DMS79 treated with DMSO at 0.1 percent for 48 hours (cell line): Measurements from ENCODE around the gene RCOR1.
"Not testable (repeated sequence)": the region's sequence is repeated elsewhere in the genome, so short reads cannot be mapped to it uniquely, and the experiment has no call there.

Experiments
- DNase-seq: peaks from one replicate; lab custom pipeline; 2025; lab: John Stamatoyannopoulos, UW

RCOR1 gene

DNA sequence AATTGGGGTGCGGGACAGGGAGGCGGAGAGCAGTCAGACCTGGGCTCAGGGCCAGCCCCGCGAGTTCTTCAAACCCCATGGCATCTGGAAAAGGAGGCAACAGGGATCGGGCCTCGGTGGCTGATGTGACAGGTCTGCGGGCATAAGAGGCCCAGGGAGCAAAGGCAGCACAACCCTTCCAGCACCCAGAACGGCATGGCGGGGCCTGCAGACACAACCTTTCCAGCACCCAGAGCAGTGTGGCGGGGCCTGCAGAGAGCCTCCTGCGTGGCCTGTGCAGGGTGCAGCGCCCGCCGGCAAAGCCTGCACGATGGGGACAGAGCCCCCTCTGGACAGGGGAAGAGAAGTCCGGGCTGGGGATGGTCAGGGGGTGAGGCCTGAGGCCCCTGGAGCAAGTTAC lies 158.6 kb downstream of the RCOR1 start:
- peak; percentile 26 for DNase-seq

GRCh38 chr14:102752239-102752847 lies 159.9 kb downstream of the RCOR1 start:
- DNase-seq = no peak

DNA sequence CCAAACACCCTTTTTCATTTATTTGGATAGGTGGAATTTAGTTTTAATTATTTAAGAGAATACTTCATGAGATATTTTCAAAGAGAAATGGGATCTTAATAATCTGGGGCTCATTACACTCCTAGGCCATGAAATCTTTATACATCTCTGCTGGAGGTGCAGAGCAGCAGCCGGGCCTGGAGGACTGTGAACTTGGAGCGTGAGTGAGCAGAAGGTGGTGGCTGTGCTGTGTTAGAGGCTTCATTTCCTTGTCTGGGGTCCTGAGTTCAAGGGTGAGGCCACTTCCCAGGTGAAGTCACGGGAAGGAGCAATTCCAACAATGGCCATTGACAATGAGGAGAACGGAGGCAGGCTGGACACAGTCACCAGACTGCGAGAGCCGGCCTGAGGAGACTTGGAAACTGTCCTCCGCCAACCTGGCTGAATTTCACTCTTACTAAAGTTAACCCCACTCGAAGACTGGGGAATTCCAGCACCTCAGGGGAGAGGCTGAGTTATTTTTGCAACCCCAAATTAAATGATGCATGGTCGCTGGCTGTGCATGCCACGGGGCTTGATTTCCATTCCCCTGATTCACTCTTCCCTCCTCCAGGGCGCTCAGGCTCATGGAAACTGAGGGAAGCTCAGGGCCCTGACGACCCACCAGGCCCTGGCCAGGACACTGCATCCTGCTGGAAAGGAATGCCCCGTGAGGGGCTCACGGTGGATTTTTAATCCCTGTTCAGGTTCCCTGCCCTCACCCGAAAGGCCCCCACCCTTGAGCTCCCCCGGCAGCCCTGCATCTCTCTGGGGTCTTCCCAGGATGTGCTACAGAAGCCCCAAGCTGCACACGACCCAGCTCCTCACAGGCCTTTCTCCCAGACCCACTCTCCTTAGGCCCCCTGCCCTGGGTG lies 162.2 kb downstream of the RCOR1 start:
- no peak for DNase-seq

DNA sequence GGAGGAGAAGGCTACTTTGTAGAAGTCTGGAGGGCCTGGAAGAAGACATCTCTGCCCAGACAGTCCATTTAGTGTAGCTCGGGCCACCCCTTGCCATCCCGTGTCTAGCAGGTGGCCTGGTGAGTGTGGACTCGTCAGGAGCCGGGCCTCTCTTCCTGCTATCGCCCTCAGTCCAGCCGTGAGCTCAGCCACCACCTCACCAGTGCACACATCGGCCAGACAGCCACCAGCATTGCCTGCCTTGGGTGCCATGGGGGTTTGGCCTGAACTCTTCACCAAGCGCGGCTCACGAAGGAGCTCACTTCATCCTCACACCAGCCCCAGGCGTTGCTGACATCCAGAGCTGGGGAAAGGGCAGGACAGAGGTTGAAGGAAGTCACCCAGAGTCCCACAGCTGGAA lies 165.2 kb downstream of the RCOR1 start:
- DNase-seq = no peak

DNA sequence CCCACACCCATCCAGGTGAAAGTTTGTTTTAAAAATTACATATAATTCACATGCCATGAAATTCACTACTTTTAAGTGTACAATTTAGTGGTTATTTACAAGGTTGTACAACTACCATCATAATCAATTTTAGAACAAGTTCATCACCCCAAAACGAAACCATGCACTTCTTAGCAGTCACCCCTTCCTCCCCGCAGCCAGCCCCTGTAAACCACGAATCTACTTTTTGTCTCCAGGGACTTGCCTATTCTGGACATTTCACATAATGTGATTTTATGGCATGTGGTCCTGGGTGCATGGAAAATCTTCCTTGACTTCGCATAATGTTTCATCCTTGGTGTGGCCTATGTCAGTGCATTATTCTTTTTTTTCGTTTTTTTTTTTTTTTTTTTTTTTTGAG lies 165.6 kb downstream of the RCOR1 start:
- DNase-seq = no peak

- DNase-seq = peak; percentile 15
These were observed 167.2 kb downstream of the RCOR1 start for GRCh38 chr14:102759456-102760187.

DNA sequence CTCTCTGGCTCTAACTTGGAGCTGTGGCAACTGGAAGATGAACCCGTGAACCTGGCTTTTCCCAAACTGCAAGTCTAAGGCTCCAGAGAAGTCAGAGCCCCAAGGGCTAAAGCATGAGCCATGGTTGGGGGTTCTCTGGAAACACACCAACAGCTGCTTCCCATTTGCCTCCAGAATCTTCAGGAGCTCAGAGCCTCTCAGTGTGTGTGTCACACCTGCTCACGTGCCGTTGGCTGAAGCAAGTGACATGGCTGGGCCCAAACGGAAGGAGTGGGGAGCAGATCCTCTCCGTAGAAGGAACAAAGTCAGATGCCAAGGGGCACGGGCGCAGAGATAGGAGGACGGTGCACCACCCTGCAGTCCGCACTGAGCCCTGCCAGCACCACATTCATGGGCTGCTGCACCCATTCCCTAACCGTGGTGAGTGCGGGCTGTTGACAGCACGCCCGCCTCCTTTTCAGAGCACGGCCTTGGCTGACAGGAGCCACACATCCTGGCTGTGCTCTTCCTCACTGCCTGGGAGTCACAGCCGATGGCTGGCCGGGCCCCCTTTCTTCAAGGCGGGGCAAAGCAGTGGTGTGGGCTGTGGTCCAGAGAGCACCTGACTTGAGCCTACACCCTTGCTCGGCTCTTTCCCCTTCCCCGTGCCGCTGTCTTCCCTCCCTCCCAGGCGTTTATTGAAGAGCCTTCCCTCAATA lies 168.2 kb downstream of the RCOR1 start:
- no peak for DNase-seq

- DNase-seq = no peak
These were observed 168.8 kb downstream of the RCOR1 start for GRCh38 chr14:102761206-102761605.

DNA sequence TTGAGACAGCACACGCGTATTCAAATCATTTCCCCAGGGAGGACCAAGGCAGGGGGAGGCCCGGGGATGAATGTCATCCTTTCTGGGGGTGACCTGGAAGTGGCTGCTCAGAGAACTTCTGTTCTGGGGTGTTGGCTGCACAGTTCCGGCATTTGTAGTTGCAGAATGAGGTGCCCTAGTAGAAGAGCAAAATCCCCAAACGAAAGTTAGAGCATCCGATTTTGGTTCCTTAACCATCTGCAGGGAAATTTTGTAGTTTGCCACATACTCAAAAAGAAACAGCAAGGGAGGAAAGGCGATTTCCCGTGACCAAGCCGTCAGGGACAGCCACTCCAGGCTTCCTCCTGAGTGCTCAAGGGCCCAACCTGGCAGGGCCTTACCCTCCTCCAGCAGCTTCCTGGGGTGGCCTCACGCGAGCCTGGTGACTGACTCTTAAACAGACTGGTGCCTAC lies 171.8 kb downstream of the RCOR1 start:
- DNase-seq = peak; percentile 54

DNA sequence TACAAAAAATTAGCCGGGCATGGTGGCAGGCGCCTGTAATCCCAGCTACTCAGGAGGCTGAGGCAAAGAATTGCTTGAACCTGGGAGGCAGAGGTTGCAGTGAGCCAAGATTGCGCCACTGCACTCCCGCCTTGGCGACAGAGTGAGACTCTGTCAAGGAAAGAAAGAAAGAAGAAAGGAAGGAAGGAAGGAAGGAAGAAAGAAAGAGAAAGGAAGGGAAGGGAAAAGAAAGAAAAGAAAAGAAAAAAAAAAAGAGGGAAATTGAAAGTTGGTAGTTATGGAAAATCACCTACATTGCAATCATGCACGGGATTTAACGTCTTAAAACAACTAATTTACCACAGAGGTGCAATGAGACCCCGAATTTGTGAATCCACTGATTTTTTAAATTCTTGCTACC lies 173.3 kb downstream of the RCOR1 start:
- DNase-seq = not testable (repeated sequence)

GRCh38 chr14:102768223-102769048 lies 176.0 kb downstream of the RCOR1 start:
- no peak for DNase-seq

DNA sequence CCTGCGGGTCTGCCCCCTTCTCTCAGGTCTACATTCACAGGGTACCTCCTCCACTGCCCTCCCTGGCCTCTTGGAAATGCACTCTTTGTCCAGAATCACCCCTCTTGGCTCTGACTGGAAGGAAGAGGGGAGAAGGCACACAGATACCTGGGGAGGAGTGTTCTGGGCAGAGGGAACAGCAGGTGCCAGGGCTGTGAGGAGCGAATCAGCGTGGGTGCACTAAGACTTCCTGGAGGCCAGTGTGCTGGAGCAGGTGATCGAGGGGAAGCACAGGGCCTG lies 176.5 kb downstream of the RCOR1 start:
- no peak for DNase-seq

GRCh38 chr14:102770147-102771123 lies 178.0 kb downstream of the RCOR1 start:
- DNase-seq = no peak

GRCh38 chr14:102771144-102771543 lies 178.7 kb downstream of the RCOR1 start:
- no peak for DNase-seq

DNA sequence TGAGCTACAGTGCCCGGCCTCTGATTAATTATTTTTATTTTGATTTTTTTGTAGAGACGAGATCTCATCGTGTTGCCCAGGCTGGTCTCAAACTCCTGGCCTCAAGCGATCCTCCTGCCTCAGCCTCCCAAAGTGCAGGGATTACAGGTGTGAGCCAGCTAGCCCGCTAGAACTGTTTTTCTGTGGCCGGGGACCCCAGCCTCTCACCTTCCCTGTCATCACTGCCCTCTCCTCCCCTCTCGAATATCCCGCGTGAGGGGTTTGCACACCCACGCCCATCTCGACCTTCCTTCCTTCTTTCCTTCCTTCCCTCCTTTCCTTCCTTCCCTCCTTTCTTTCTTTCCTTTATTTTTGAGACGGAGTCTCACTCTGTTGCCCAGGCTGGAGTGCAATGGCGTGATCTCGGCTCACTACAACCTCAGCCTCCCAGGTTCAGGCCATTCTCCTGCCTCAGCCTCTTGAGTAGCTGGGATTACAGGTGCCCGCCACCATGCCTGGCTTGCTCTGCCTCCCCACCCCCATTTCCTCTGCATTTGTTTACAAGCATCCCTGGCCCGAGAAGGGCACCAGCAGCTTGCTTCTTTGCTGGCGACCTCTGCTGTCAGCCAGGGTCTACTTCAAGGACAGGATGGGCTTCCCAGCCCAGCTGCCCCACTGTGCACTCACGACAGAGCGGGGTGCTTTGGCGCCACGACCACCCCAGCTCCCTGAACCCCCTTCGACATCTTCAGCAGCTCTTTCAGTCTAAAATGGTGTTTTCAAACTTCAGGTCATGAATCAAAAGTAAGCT lies 180.5 kb downstream of the RCOR1 start:
- no peak for DNase-seq

- peak; percentile 75 for DNase-seq
These were observed 182.1 kb downstream of the RCOR1 start for GRCh38 chr14:102774391-102775153.

DNA sequence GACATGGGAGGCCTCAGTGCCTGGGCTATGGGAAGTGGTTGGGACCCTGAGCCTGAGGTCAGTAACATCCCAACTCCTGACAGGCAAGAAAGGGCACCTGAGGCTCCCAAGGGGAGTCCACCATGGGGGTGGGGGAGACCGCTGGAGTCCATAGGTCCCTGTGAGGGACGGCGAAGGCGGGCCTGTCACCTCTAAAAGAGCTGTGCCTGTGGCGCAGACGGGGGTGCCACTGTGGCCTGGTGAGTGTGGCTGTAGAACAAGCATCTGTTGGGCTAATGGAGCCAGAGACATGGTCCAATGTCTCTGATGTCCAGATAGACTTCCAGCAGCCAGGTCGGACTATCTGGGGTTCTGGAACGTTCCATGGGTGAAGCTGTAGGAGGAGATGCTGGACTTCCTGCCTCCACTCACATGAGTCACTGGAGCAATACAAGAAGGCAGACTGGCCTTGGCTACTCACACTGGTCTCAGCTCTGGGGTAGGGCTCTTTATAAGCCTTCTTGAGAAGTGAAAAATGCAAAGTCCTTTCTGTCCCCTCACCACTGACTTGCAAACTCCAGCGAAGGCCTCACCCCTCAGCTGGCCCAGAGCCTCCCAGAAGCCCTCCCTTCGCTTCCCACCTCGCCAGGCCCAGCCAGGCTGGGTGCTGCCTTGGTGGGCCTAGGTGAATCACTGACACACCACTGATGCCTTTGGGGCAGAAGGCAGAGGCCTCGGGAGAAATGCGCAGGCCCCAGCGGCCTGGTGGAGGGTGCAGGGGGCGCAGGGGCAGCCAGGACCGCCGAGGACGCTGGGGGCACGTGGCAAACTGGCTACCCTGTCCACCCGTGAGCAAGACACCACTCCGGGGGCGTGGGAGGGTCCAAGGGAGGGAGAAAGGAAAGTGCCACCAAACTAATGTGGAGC lies 183.7 kb downstream of the RCOR1 start:
- no peak for DNase-seq
